Neural cell (in vitro differentiated cells): ENCODE data around the gene PRKCE.

Source experiments
- CTCF ChIP-seq: fragments of 450-650 bp; IDR thresholded peaks from 2 replicates; pipeline ENCODE4 v1.5.1; 2014; ENCODE audit warnings: antibody characterized with exemption, mild to moderate bottlenecking, moderate library complexity; ENCODE audit not compliant: poor library complexity, severe bottlenecking
- REST ChIP-seq: IDR thresholded peaks from 2 replicates; pipeline ENCODE4 v1.6.1; 2012; ENCODE audit warnings: borderline replicate concordance

- TF ChIP-seq CTCF = no peak
- TF ChIP-seq REST = no peak
These were observed 467.3 kb downstream of the PRKCE start for GRCh38 chr2:46118656-46119371.
